NCI-H345 (cell line): ENCODE measurements around the gene TTLL9.

Experiments used
- DNase-seq: peaks from one replicate; lab custom pipeline; 2025; lab: John Stamatoyannopoulos, UW

Gene TTLL9

GRCh38 chr20:31837896-31838397 lies 32.5 kb upstream of the TTLL9 start:
- DNase-seq, result no peak

GRCh38 chr20:31838646-31839292 lies 31.7 kb upstream of the TTLL9 start:
- DNase-seq, result no peak

GRCh38 chr20:31839782-31840487 lies 30.5 kb upstream of the TTLL9 start:
- no peak for DNase-seq

GRCh38 chr20:31840906-31841816 lies 29.3 kb upstream of the TTLL9 start:
- DNase-seq, result no peak

GRCh38 chr20:31841928-31842327 lies 28.5 kb upstream of the TTLL9 start:
- DNase-seq, result no peak

- DNase-seq, result no peak
Measured at GRCh38 chr20:31842471-31843157, 27.8 kb upstream of the TTLL9 start.

- no peak for DNase-seq
Measured at GRCh38 chr20:31843288-31843687, 27.1 kb upstream of the TTLL9 start.

- no peak for DNase-seq
Measured at GRCh38 chr20:31843881-31844280, 26.6 kb upstream of the TTLL9 start.

- DNase-seq, result no peak
Measured at GRCh38 chr20:31844737-31845299, 25.6 kb upstream of the TTLL9 start.

GRCh38 chr20:31845300-31845863 lies 25.1 kb upstream of the TTLL9 start, which contains the start of gene FOXS1:
Gene FOXS1, minus strand, starts transcription at chr20:31845604. Its CDS starts 62 bp downstream, at chr20:31845542.
- no peak for DNase-seq

- no peak for DNase-seq
Measured at GRCh38 chr20:31846793-31847138, 23.7 kb upstream of the TTLL9 start.

GRCh38 chr20:31848088-31848999 lies 22.1 kb upstream of the TTLL9 start:
- DNase-seq, result no peak

GRCh38 chr20:31849306-31849930 lies 21.0 kb upstream of the TTLL9 start:
- DNase-seq, result peak; percentile 88

GRCh38 chr20:31851240-31851955 lies 19.0 kb upstream of the TTLL9 start:
- no peak for DNase-seq

- no peak for DNase-seq
Measured at GRCh38 chr20:31853481-31853880, 17.0 kb upstream of the TTLL9 start.

GRCh38 chr20:31856516-31856915 lies 13.9 kb upstream of the TTLL9 start:
- no peak for DNase-seq

- DNase-seq, result no peak
Measured at GRCh38 chr20:31857861-31858759, 12.3 kb upstream of the TTLL9 start.

- DNase-seq, result no peak
Measured at GRCh38 chr20:31858760-31859083, 11.7 kb upstream of the TTLL9 start.
